ENCODE results near the gene DBH.

- TF ChIP-seq MAX (IDR thresholded peaks at IDR 0.05; ENCODE audit: insufficient read depth, insufficient read length) = no peak
- TF ChIP-seq CTCF (IDR thresholded peaks at IDR 0.05; ENCODE audit: extremely low read depth in 1 of 2, insufficient read depth in 1 of 2, low read depth in 1 of 2, low read length in 2 of 2) = no peak
Observed at GRCh38 chr9:133609311-133610098, 26.7 kb upstream of the DBH start, which contains the start of gene FAM163B.

Measured in endothelial cell of umbilical vein (primary cell).